Smooth muscle cell (in vitro differentiated cells): Measurements from ENCODE around the gene ELF1. TPM values are rescaled to one million over a fixed set of nuclear protein-coding genes. Genes with fewer than 3 reads are reported as not detected.
"Not testable (repeated sequence)": the region's sequence is repeated elsewhere in the genome, so short reads cannot be mapped to it uniquely, and the experiment has no call there.

Source experiments
- DNase-seq: peaks from one replicate; lab custom pipeline; 2025; ENCODE audit not compliant: unreplicated experiment; lab: John Stamatoyannopoulos, UW
- H2AFZ ChIP-seq: fragments of 200-600 bp; sonication (generic); 2 replicates; pipeline ENCODE4 v1.6.0; 2016; ENCODE audit warnings: antibody characterized with exemption, low read depth, mild to moderate bottlenecking
- H3F3A ChIP-seq: fragments of 200-600 bp; sonication (generic); 2 replicates; pipeline ENCODE4 v1.6.0; 2017; ENCODE audit warnings: antibody characterized with exemption, low read depth
- H3K27ac ChIP-seq: fragments of 200-600 bp; sonication (generic); 2 replicates; pipeline ENCODE4 v1.5.1; 2016; ENCODE audit warnings: low read depth, mild to moderate bottlenecking
- H3K27me3 ChIP-seq: fragments of 200-600 bp; sonication (generic); 2 replicates; pipeline ENCODE4 v1.6.1; 2016; ENCODE audit warnings: low read depth, mild to moderate bottlenecking
- H3K36me3 ChIP-seq: fragments of 200-600 bp; sonication (generic); 2 replicates; pipeline ENCODE4 v1.5.1; 2016; ENCODE audit warnings: low read depth
- H3K4me1 ChIP-seq: fragments of 200-600 bp; sonication (generic); 2 replicates; pipeline ENCODE4 v1.5.1; 2016; ENCODE audit warnings: low read depth
- H3K4me2 ChIP-seq: fragments of 200-600 bp; sonication (generic); 2 replicates; pipeline ENCODE4 v1.6.0; 2016; ENCODE audit warnings: mild to moderate bottlenecking
- H3K4me3 ChIP-seq: fragments of 200-600 bp; sonication (generic); 2 replicates; pipeline ENCODE4 v1.5.1; 2016; ENCODE audit warnings: mild to moderate bottlenecking
- H3K79me2 ChIP-seq: fragments of 200-600 bp; sonication (generic); 2 replicates; pipeline ENCODE4 v1.6.0; 2016; ENCODE audit warnings: low read depth, mild to moderate bottlenecking
- H3K9ac ChIP-seq: fragments of 200-600 bp; sonication (generic); 2 replicates; pipeline ENCODE4 v1.6.0; 2016; ENCODE audit warnings: low read depth
- H3K9me3 ChIP-seq: fragments of 200-600 bp; sonication (generic); replicated peaks from 2 replicates; pipeline ENCODE4 v1.5.1; 2016; ENCODE audit warnings: low read depth
- H4K20me1 ChIP-seq: fragments of 200-600 bp; sonication (generic); 2 replicates; pipeline ENCODE4 v1.6.0; 2016; ENCODE audit warnings: low read depth
- CTCF ChIP-seq: fragments of 200-600 bp; sonication (generic); IDR thresholded peaks from 2 replicates; pipeline ENCODE4 v1.5.1; 2017; ENCODE audit warnings: borderline replicate concordance, mild to moderate bottlenecking, antibody characterized with exemption; ENCODE audit not compliant: insufficient read depth, poor library complexity, severe bottlenecking
- WGBS: methylation state at CpG from one replicate; pipeline ENCODE4 v1.1.7; 2016; ENCODE audit warnings: low lambda C conversion rate; 5-methylcytosine and 5-hydroxymethylcytosine counted together
- polyA plus RNA-seq: library from polyadenylated mRNA; unstranded; fragments of >200 nt; fragmentation: Nextera tagmentation; extraction: Ambion mirVana; gene quantifications from 2 replicates; pipeline ENCODE4 v1.2.1, GENCODE V29; 2016
- total RNA-seq: library from RNA; depleted of rRNA; stranded (reverse); fragments of >200 nt; gene quantifications from 2 replicates; pipeline ENCODE4 v1.2.3, GENCODE V29; 2014

Gene ELF1
- total and polyA plus RNA-seq, 2 experiments from 2014 or later = 21.2 to 53.1 TPM

GRCh38 chr13:40911341-40911740 is 107.8 kb downstream of the ELF1 start:
- H3K4me2 ChIP-seq = no peak overlapping the region
- H4K20me1 ChIP-seq = no peaks in the 10 kb centered on the region
- no peaks in the 10 kb centered on the region for H3K36me3 ChIP-seq
- H3F3A ChIP-seq = no peaks in the 10 kb centered on the region
- no peaks in the 10 kb centered on the region for H3K79me2 ChIP-seq
- H3K9ac ChIP-seq = no peak overlapping the region
- H3K9me3 ChIP-seq = no peaks in the 10 kb centered on the region
- no peak overlapping the region for H3K4me3 ChIP-seq
- no peaks in the 10 kb centered on the region for H3K4me1 ChIP-seq
- peak overlapping the region; percentile 1 for H3K27ac ChIP-seq
- H3K27me3 ChIP-seq = no peaks in the 10 kb centered on the region
- TF ChIP-seq CTCF = no peak
- H2AFZ ChIP-seq = no peak overlapping the region
- DNase-seq = no peak

- no peaks in the 10 kb centered on the region for H3K27me3 ChIP-seq
- no peak for DNase-seq
- H2AFZ ChIP-seq = no peak overlapping the region
- no peaks in the 10 kb centered on the region for H3K4me1 ChIP-seq
- no peaks in the 10 kb centered on the region for H3K36me3 ChIP-seq
- peak overlapping the region; percentile 1 for H3K27ac ChIP-seq
- no peaks in the 10 kb centered on the region for H4K20me1 ChIP-seq
- no peak overlapping the region for H3K9ac ChIP-seq
- no peak overlapping the region for H3K4me3 ChIP-seq
- H3K4me2 ChIP-seq = no peak overlapping the region
- no peaks in the 10 kb centered on the region for H3F3A ChIP-seq
- no peaks in the 10 kb centered on the region for H3K79me2 ChIP-seq
- TF ChIP-seq CTCF = no peak
- 91% methylated on average over 2 of the region's 2 CpGs for WGBS
- no peaks in the 10 kb centered on the region for H3K9me3 ChIP-seq
Observed at GRCh38 chr13:40910324-40911050, 108.6 kb downstream of the ELF1 start.

- H3K4me1 ChIP-seq, H3K4me2 ChIP-seq, H3K9me3 ChIP-seq, H2AFZ ChIP-seq, DNase-seq, H4K20me1 ChIP-seq, H3K27ac ChIP-seq, H3K79me2 ChIP-seq, H3K4me3 ChIP-seq, H3F3A ChIP-seq, H3K27me3 ChIP-seq, H3K9ac ChIP-seq, H3K36me3 ChIP-seq: not testable (repeated sequence)
- WGBS = 98% methylated on average over 4 of the region's 4 CpGs
Observed at GRCh38 chr13:40909541-40910200, 109.4 kb downstream of the ELF1 start.

- Histone ChIP-seq H4K20me1 (no peaks in the 10 kb centered on the region), H3K4me2 (no peak overlapping the region), H2AFZ (no peak overlapping the region), H3F3A (no peaks in the 10 kb centered on the region), H3K27me3 (no peaks in the 10 kb centered on the region), H3K9me3 (no peaks in the 10 kb centered on the region), H3K27ac (no peak overlapping the region), H3K9ac (no peak overlapping the region), H3K79me2 (no peaks in the 10 kb centered on the region), H3K36me3 (no peaks in the 10 kb centered on the region), H3K4me1 (no peaks in the 10 kb centered on the region), H3K4me3 (no peak overlapping the region)
- 88% methylated on average over 1 of the region's 1 CpG for WGBS
- DNase-seq = no peak
- no peak for TF ChIP-seq CTCF
Observed at GRCh38 chr13:40908546-40908945, 110.6 kb downstream of the ELF1 start.

GRCh38 chr13:40901032-40901431 is 118.1 kb downstream of the ELF1 start:
- H2AFZ ChIP-seq, H3K27me3 ChIP-seq, H3K36me3 ChIP-seq, H3K9ac ChIP-seq, DNase-seq, H3K9me3 ChIP-seq, H3K4me3 ChIP-seq, H3K79me2 ChIP-seq, H4K20me1 ChIP-seq, H3F3A ChIP-seq, H3K27ac ChIP-seq, H3K4me1 ChIP-seq, H3K4me2 ChIP-seq: not testable (repeated sequence)
- WGBS = 98% methylated on average over 9 of the region's 31 CpGs

- H3K4me1 ChIP-seq, H3K4me3 ChIP-seq, H3K9me3 ChIP-seq, H2AFZ ChIP-seq, H3K27ac ChIP-seq, H4K20me1 ChIP-seq, H3K9ac ChIP-seq, H3K36me3 ChIP-seq, H3F3A ChIP-seq, H3K27me3 ChIP-seq, DNase-seq, H3K79me2 ChIP-seq, H3K4me2 ChIP-seq: not testable (repeated sequence)
- WGBS = no CpG with 5 or more reads among the region's 28 CpGs
Observed at GRCh38 chr13:40900568-40900967, 118.5 kb downstream of the ELF1 start.
